HEK293T (cell line): ENCODE data around the gene CTU2.

Source experiments
- CTCF ChIA-PET: fragments of 350-600 bp; formaldehyde crosslinking; extraction: SDS; loops from one replicate; lab custom pipeline; 2021; ENCODE audit warnings: antibody characterized with exemption, inconsistent platforms; lab: Yijun Ruan, JAX
- POLR2A ChIA-PET: fragments of 350-600 bp; formaldehyde crosslinking; extraction: SDS; loops from one replicate; lab custom pipeline; 2020; ENCODE audit warnings: antibody characterized with exemption, inconsistent platforms; lab: Yijun Ruan, JAX
- DNase-seq: peaks from one replicate; pipeline ENCODE4 v3.0.0; 2012; ENCODE audit warnings: mixed read lengths; ENCODE audit errors: extremely low spot score
- ARNT ChIP-seq: fragments of 450-650 bp; IDR thresholded peaks from 2 replicates; pipeline ENCODE4 v1.6.1; 2017; ENCODE audit warnings: mild to moderate bottlenecking
- BHLHE40 ChIP-seq: fragments of 450-650 bp; IDR thresholded peaks from 2 replicates; pipeline ENCODE4 v1.6.1; 2016; ENCODE audit warnings: mild to moderate bottlenecking, moderate library complexity, borderline replicate concordance
- CTBP1 ChIP-seq: fragments of 450-650 bp; IDR thresholded peaks from 2 replicates; pipeline ENCODE4 v1.6.1; 2016; ENCODE audit warnings: borderline replicate concordance
- ELF4 ChIP-seq: fragments of 450-650 bp; IDR thresholded peaks from 2 replicates; pipeline ENCODE4 v1.6.1; 2017; ENCODE audit warnings: antibody characterized with exemption
- FOXA1 ChIP-seq: fragments of 450-650 bp; IDR thresholded peaks from 2 replicates; pipeline ENCODE4 v1.6.1; 2016; ENCODE audit warnings: mild to moderate bottlenecking
- FOXK2 ChIP-seq: fragments of 450-650 bp; IDR thresholded peaks from 2 replicates; pipeline ENCODE4 v1.6.1; 2016; ENCODE audit warnings: mild to moderate bottlenecking
- HDGF ChIP-seq: fragments of 450-650 bp; IDR thresholded peaks from 2 replicates; pipeline ENCODE4 v1.6.1; 2017; ENCODE audit warnings: antibody characterized with exemption, borderline replicate concordance
- L3MBTL2 ChIP-seq: fragments of 450-650 bp; conservative IDR thresholded peaks from 2 replicates; pipeline ENCODE4 v1.6.1; 2016; ENCODE audit warnings: mild to moderate bottlenecking
- LEF1 ChIP-seq: fragments of 450-650 bp; IDR thresholded peaks from 2 replicates; pipeline ENCODE4 v1.6.1; 2017; ENCODE audit warnings: mild to moderate bottlenecking, borderline replicate concordance
- NFRKB ChIP-seq: fragments of 450-650 bp; IDR thresholded peaks from 2 replicates; pipeline ENCODE4 v1.6.1; 2016; ENCODE audit warnings: mild to moderate bottlenecking, moderate library complexity
- SP1 ChIP-seq: fragments of 450-650 bp; IDR thresholded peaks from 2 replicates; pipeline ENCODE4 v1.6.1; 2017
- SUZ12 ChIP-seq: fragments of 450-650 bp; IDR thresholded peaks from 2 replicates; pipeline ENCODE4 v1.6.1; 2016; ENCODE audit warnings: mild to moderate bottlenecking
- TARDBP ChIP-seq: fragments of 450-650 bp; IDR thresholded peaks from 2 replicates; pipeline ENCODE4 v1.6.1; 2016
- ZNF384 ChIP-seq: fragments of 450-650 bp; IDR thresholded peaks from 2 replicates; pipeline ENCODE4 v1.6.1; 2016
- TF ChIP-seq, protein P1 (sequence below): fragments of 450-650 bp; IDR thresholded peaks from 2 replicates; pipeline ENCODE4 v1.6.1; 2016

The CTU2 gene

DNA sequence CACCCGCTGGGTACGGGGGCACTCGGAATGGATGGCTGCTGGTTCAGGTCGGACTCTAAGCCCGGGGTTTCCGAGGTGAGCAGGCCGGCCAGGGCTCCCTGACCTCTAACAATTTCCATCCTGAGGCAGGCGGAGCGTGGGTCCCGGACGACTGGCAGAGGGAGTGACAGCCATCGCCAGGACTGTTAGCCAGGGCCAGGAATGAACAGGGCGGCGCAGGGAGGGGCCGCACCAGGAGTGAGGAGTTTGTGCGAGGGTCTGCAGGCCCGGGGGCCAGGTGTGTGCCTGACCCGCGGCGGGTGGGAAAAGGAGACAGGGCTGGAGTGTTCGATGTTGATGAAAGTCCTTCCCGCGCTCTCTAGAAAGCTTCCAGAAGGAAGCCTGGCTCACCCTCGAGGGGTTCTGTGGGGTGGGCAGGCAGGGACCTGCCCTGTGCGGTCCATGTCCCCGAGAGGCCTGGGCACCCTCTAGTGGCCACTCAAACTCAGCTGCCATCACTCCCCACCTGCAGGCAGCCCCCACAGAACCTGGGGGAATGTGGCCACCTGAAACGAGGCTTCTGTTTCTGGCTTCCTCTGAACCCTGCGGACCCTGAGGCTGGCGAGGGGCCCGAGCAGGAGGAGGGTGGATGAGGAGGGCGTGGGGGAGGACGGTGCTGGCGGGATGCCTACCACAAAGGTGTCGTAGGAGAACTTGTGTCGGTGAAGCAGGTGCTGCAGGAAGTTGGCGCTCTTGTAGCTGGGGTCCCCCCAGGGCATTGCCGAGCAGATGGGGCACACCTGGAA is 8.3 kb upstream of the CTU2 start:
- ChIA-PET CTCF (interaction anchor here (0.6 to 0.8 kb wide), 2 partner anchors 25 to 244 kb away, joined by 3 read pairs; no protein-coding TSS in a partner anchor), POLR2A (no interaction called here)
- no peak for TF ChIP-seq NFRKB
- TF ChIP-seq SUZ12: no peak
- TF ChIP-seq SP1: no peak
- TF ChIP-seq, protein P1, sequence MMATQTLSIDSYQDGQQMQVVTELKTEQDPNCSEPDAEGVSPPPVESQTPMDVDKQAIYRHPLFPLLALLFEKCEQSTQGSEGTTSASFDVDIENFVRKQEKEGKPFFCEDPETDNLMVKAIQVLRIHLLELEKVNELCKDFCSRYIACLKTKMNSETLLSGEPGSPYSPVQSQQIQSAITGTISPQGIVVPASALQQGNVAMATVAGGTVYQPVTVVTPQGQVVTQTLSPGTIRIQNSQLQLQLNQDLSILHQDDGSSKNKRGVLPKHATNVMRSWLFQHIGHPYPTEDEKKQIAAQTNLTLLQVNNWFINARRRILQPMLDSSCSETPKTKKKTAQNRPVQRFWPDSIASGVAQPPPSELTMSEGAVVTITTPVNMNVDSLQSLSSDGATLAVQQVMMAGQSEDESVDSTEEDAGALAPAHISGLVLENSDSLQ: no peak
- no peak for TF ChIP-seq BHLHE40
- TF ChIP-seq LEF1: no peak
- TF ChIP-seq ARNT: no peak
- TF ChIP-seq ELF4: no peak
- TF ChIP-seq FOXK2: no peak
- DNase-seq: no peak

DNA sequence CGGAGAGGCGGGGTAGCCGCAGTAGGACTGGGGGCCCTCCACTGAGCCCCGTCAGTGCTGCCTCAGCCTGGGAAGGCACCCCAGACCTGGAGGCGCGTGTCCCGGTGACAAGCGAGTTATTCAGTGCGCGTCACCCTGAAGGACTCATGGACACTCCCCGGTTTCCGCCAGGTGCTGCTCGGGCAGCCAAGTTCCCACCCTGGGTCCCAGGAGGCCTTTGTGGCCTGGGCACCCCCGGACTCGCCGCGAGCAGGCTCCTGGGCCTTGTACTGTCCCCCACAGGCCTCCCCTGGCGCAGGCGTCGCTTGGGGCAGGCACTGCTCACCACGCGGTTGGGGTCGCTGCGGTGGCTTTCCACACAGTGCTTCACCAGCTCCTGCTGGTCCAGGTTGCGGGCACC is 7.7 kb upstream of the CTU2 start:
- TF ChIP-seq ZNF384: no peak
- no peak for TF ChIP-seq SP1
- TF ChIP-seq FOXK2: no peak
- TF ChIP-seq L3MBTL2: no peak
- no peak for TF ChIP-seq SUZ12
- TF ChIP-seq ELF4: no peak
- DNase-seq: no peak
- POLR2A ChIA-PET: no interaction called here
- CTCF ChIA-PET: interaction anchor here (0.6 to 0.8 kb wide), 2 partner anchors 26 to 244 kb away, joined by 3 read pairs; no protein-coding TSS in a partner anchor

- POLR2A ChIA-PET: no interaction called here
- TF ChIP-seq NFRKB (no peak), L3MBTL2 (no peak), ARNT (no peak)
- TF ChIP-seq, protein P1: no peak
- CTCF ChIA-PET: no interaction called here
- DNase-seq: no peak
Observed at GRCh38 chr16:88699180-88699579, 7.1 kb upstream of the CTU2 start.

GRCh38 chr16:88700322-88700635 is 6.0 kb upstream of the CTU2 start:
- no peak for DNase-seq
- TF ChIP-seq, protein P1: no peak
- TF ChIP-seq TARDBP (no peak), ARNT (no peak), LEF1 (no peak), BHLHE40 (no peak), HDGF (no peak), ZNF384 (no peak), CTBP1 (no peak), FOXK2 (no peak), SP1 (no peak), FOXA1 (no peak), ELF4 (no peak)
- ChIA-PET CTCF (no interaction called here), POLR2A (interaction anchor here (0.8 kb wide), 1 partner anchor 37 kb away, joined by 3 read pairs; the partner anchor contains the start of gene MVD)

DNA sequence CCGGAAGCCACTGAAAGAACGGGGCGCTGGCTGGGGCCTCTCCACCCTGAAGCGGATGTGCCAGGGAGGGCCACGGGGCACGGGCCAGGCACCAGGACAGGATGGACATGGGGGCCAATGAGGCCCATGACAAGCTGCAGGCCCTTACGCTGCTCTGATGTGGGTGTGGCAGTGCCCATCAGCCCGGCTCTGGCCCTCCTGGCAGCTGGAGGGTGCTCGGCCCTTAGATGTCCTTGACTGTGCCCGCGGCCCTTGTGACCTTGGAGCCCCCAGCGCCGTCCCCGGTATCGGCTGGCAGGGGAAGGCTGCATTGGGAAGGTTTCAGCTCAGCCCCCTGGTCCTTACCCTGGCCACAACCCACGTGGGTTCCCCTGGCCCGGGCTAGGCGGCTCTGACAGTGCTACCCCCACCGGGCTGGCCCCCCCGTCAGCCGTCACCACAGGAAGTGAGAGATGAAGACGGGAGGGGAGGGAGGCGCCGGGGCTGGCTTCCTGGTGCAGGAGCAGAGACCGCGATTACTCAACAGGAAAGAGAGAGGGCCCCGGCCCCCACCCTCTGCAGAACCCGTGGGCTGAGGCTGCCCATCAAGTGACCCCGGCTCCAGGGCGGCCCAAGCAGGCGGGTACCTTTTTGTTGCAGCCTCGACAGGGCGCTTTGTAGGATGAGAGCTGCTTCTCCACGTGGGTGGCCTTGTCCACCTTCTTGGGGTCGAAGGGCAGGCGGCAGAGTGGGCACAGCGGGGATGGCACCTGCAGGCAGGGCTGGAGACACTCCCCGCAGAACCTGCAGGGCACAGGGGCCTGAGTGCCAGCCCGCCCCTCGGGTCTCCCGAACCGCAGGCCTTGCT is 5.4 kb upstream of the CTU2 start:
- CTCF ChIA-PET: no interaction called here
- DNase-seq: no peak
- TF ChIP-seq CTBP1 (no peak), ELF4 (no peak), HDGF (no peak)
- POLR2A ChIA-PET: interaction anchor here (0.5 to 0.8 kb wide), 3 partner anchors 10 to 38 kb away, joined by 3 to 4 read pairs (median 3); partner anchors contain the start of gene MVD

DNA sequence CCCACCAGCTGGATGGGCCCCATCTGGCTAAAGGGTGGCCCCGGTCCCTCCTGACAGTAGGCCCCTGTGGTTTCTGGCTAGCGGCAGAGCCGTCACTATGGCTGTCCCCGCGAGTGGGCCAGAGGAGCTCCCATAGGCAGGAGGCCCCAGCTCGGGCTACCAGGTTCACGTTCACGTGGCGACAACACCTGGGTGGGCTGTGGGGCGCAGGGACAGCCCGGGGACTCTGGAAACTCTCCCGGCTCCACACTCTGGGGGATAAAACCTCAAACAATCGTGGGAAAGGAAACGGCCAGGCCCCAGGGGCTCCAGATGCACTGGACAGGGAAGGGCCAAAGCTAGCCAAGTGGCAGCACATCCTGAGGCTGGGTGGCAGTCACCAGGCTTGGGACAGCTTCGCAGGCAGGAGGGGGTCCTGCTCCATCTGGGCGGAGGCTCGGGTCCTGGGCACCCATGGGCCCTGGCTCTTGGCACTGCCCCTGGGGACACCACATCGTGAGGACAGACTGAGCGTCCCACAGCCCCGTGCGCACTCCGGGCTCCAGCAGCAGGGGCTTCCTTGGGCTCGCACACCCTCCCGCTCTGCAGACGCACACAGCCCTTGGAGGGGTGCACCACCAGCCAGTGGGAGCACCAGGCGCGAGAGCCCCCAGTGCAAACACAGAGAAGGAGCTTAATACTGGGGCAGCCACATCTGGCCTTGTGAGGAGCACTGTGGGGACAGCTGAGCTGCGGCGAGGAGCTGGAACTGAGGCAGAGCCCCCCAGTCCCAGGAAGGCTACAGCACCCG is 4.5 kb upstream of the CTU2 start:
- ChIA-PET POLR2A (interaction anchor here (0.7 kb wide), 1 partner anchor 10 kb away, joined by 4 read pairs; no protein-coding TSS in a partner anchor), CTCF (no interaction called here)
- no peak for DNase-seq
- no peak for TF ChIP-seq SP1
- no peak for TF ChIP-seq SUZ12
- TF ChIP-seq ZNF384: no peak
- no peak for TF ChIP-seq CTBP1
- TF ChIP-seq LEF1: no peak
- TF ChIP-seq FOXK2: no peak
- no peak for TF ChIP-seq TARDBP
- TF ChIP-seq, protein P1: no peak
- TF ChIP-seq ARNT: no peak
- no peak for TF ChIP-seq L3MBTL2
